ENCODE data around the gene AMPD1. TPM values are rescaled to one million over a fixed set of nuclear protein-coding genes. Genes with fewer than 3 reads are reported as not detected.

Gene AMPD1
- polyA plus RNA-seq, 1 experiment, result not detected

DNA sequence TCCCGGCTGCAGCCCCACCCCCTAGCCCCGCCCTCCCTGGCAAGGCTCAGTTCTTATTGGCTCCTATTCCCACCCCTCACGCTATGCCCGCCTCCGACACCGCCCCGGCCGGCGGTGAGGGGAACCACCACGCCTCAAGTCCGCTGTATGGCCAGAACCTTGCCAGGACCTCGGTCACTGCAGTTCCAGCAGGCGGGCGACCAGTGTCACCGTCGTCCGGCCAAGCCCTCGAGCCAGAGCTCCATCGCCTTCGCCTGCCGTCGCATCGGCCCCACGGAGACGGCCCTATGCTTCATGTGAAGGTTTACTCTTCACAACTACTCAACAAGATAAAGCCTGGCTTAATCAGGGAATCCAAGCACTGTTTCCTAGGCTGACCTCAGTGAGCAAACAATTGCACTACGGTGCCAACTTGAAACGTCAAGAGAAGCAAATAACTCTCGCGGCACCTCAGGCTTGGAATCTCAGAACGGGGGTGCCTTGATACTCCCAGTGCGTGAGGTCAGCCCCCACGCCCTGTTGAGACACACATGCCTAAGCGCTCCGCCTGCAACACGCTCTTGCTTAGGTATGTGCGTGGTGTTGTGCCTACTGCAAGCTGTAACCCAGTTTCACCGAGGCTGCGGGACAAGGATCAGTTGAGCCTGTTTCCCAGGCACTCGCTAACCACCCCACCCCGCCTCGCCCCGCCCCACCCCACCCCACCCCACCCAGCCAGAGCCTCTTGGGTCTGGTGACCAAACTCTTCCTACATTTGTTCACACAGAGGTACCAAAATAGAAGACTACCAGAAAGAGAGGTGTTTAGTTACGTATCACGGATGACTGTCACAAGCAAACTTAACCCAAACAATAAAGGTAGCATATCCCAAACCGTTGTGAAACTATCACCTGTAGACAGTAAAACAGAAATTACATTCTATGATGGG, 25.0 kb downstream of the AMPD1 start:
- ChIA-PET POLR2A (interaction anchor here (1.0 kb wide), 1 partner anchor 159 kb away, joined by 3 read pairs; the partner anchor contains the start of gene TRIM33), CTCF (interaction anchor here (0.7 to 5.4 kb wide), 4 partner anchors 10 to 323 kb away, joined by 3 to 25 read pairs (median 3); no protein-coding TSS in a partner anchor)
- TF ChIP-seq, protein P1, sequence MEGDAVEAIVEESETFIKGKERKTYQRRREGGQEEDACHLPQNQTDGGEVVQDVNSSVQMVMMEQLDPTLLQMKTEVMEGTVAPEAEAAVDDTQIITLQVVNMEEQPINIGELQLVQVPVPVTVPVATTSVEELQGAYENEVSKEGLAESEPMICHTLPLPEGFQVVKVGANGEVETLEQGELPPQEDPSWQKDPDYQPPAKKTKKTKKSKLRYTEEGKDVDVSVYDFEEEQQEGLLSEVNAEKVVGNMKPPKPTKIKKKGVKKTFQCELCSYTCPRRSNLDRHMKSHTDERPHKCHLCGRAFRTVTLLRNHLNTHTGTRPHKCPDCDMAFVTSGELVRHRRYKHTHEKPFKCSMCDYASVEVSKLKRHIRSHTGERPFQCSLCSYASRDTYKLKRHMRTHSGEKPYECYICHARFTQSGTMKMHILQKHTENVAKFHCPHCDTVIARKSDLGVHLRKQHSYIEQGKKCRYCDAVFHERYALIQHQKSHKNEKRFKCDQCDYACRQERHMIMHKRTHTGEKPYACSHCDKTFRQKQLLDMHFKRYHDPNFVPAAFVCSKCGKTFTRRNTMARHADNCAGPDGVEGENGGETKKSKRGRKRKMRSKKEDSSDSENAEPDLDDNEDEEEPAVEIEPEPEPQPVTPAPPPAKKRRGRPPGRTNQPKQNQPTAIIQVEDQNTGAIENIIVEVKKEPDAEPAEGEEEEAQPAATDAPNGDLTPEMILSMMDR (IDR thresholded peaks at IDR 0.05; ENCODE audit: low read depth, low read length), result no peak; the same call in 1 of the 2 replicates
- peak overlapping the region; percentile 39 for H3K27ac ChIP-seq (ENCODE audit: low read depth, low read length)
- peak; percentile 45 for DNase-seq (ENCODE audit: low read depth, low spot score)
- H3K27me3 ChIP-seq (ENCODE audit: control insufficient read depth, insufficient read depth, low read length), result peaks cover 2% of the 10 kb centered on the region
- H3K4me3 ChIP-seq (ENCODE audit: low read depth, low read length), result peak overlapping the region; percentile 81
- no peaks in the 10 kb centered on the region for H3K9me3 ChIP-seq (ENCODE audit: control insufficient read depth, insufficient read depth, low read length)

DNA sequence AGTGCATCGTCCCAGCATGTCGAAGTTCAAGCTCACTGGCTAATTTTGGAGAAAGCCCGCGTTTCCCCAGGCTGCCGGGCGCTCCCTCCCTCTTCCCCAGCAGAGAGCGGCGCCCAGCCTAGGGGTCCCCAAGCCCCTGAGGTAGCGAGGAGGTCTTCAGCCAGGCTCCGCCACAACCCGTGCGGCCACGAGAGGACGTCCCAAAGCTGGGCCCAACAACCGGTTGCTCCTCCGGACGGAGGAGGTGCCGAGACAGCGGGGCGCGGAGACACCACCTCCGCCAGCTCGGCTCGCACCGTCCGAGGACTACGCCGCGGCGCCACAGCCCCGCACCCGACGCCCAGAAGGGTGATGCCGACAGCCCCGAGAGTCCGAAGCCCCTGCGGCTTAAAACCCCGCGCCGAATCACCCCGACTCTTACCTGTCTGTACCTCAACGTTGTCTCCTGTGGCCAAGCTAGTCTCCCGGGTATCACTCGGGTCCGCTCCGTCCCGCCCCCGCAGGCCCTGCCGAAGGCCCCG, 25.7 kb downstream of the AMPD1 start, which contains the start of gene DENND2C:
DENND2C (minus strand) TSS at position 488 of the 521 bp plus-strand sequence. CDS start 44,065 bp downstream, outside the sequence.
- POLR2A ChIA-PET, result interaction anchor here (1.0 kb wide), 1 partner anchor 158 kb away, joined by 3 read pairs; the partner anchor contains the start of gene TRIM33
- CTCF ChIA-PET, result interaction anchor here (0.7 to 5.4 kb wide), 3 partner anchors 10 to 323 kb away, joined by 3 to 25 read pairs (median 3); no protein-coding TSS in a partner anchor
- DNase-seq (ENCODE audit: low read depth, low spot score), result no peak
- Histone ChIP-seq H3K9me3 (ENCODE audit: control insufficient read depth, insufficient read depth, low read length) (no peaks in the 10 kb centered on the region), H3K27me3 (ENCODE audit: control insufficient read depth, insufficient read depth, low read length) (no peaks in the 10 kb centered on the region), H3K4me3 (ENCODE audit: low read depth, low read length) (peak within 1 kb of the TSS; percentile 81), H3K27ac (ENCODE audit: low read depth, low read length) (peak within 1 kb of the TSS; percentile 39)
- TF ChIP-seq, protein P1 (IDR thresholded peaks at IDR 0.05; ENCODE audit: low read depth, low read length), result no peak

DNA sequence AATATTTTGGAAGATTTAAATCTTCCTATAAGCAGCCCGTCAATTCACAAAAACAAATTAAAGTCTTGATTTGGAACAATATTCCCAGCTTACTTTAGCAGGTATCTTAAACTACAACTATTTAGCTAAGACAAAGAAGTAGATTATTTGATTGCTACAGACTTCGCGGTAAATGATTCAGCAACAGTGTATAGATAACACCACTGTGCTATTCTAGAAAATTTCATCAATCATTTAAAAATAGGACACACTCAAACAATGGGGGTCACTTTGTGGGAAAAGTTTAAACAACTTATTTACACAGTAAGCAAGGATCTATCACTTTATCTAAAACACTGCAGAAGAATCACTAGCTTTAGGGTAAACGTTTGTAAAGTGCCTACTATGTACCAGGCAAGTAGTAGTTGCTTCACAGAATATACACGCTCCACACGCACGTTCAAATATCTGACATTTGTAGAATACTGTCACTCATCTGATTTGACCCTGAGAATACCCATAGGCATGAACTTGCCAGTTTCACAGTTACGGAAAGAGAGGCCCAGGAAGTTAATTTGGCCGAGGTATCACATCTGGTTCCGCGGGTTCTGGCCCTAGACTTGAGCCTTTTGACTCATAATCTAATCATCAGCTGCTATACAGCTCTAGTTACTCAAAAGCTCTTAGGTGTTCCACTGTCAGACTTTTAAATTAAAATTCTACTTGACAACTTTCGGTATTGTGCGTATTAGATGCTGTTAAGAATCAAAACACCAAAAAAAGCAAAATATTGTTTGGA, 26.4 kb downstream of the AMPD1 start:
- TF ChIP-seq, protein P1 (IDR thresholded peaks at IDR 0.05; ENCODE audit: low read depth, low read length), result no peak
- Histone ChIP-seq H3K27ac (ENCODE audit: low read depth, low read length) (no peak overlapping the region), H3K9me3 (ENCODE audit: control insufficient read depth, insufficient read depth, low read length) (no peaks in the 10 kb centered on the region), H3K27me3 (ENCODE audit: control insufficient read depth, insufficient read depth, low read length) (no peaks in the 10 kb centered on the region), H3K4me3 (ENCODE audit: low read depth, low read length) (peak overlapping the region; percentile 81)
- CTCF ChIA-PET, result interaction anchor here (0.6 to 5.4 kb wide), 4 partner anchors 9 to 322 kb away, joined by 3 to 25 read pairs (median 3); no protein-coding TSS in a partner anchor
- no peak for DNase-seq (ENCODE audit: low read depth, low spot score)
- POLR2A ChIA-PET, result interaction anchor here (1.0 kb wide), 1 partner anchor 157 kb away, joined by 3 read pairs; the partner anchor contains the start of gene TRIM33

DNA sequence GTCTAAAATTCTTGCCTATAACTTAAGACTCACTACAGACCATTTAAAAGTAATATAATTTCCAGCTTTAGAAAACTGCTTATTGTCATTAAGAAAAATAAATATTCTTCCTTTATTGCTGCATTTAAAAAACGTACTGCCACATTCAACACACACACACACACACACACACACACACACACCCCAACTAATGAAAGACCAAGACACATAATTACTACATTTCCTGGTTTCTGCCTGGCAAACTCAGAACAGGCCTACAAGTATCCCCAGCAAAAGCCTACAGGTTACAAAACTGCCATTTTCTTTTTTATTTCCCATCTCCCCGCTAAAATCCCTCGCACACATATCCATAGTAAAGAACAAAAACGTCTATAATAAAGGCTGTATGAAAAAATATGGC, 27.0 kb downstream of the AMPD1 start:
- ChIA-PET POLR2A (no interaction called here), CTCF (interaction anchor here (0.6 to 5.4 kb wide), 2 partner anchors 172 to 321 kb away, joined by 3 to 25 read pairs; no protein-coding TSS in a partner anchor)
- Histone ChIP-seq H3K4me3 (ENCODE audit: low read depth, low read length) (no peak overlapping the region), H3K27me3 (ENCODE audit: control insufficient read depth, insufficient read depth, low read length) (no peaks in the 10 kb centered on the region), H3K27ac (ENCODE audit: low read depth, low read length) (no peak overlapping the region), H3K9me3 (ENCODE audit: control insufficient read depth, insufficient read depth, low read length) (no peaks in the 10 kb centered on the region)
- TF ChIP-seq, protein P1 (IDR thresholded peaks at IDR 0.05; ENCODE audit: low read depth, low read length), result no peak
- DNase-seq (ENCODE audit: low read depth, low spot score), result no peak

Measured in AG04450 (cell line).